ENCODE results near the gene FIGNL2. TPM values are rescaled to one million over a fixed set of nuclear protein-coding genes. Genes with fewer than 3 reads are reported as not detected.

The FIGNL2 gene
- total RNA-seq, 4 donors from 2014 or later, result 1.7 to 2.7 TPM; not detected in 2

DNA sequence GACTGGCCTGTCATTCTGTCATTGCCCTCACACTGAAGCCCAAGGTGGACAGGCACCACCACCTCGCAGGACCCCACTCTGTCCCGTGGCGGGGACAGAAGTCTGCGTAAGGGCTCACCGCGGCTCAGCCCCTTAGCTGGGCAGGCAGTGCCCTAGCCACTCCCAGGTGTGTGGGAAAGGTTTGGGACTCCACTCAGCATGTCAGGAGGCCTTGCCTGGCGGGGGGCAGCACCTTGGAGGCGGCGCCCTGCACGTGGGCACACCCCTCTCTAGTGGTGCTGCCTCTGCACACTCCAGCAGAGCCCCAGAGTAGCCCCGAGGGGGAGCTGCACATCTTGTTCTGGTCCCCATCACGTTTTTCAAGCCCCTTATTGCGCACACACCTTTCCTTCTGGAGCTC lies 35.6 kb downstream of the FIGNL2 start:
- H3K9me3 ChIP-seq, result no peaks in the 10 kb centered on the region
- H3K4me1 ChIP-seq, result no peaks in the 10 kb centered on the region
- H3K36me3 ChIP-seq, result no peaks in the 10 kb centered on the region
- H3K27me3 ChIP-seq, result no peaks in the 10 kb centered on the region
- no peak for TF ChIP-seq POLR2A (IDR thresholded peaks at IDR 0.05)
- no peak for TF ChIP-seq CTCF (IDR thresholded peaks at IDR 0.05)
- H3K4me3 ChIP-seq, result no peak overlapping the region
- DNase-seq, result no peak
- no peak overlapping the region for H3K27ac ChIP-seq
- intact Hi-C loops (cut with DNase I; ENCODE audit: low total_unique reads), result no loop called here

DNA sequence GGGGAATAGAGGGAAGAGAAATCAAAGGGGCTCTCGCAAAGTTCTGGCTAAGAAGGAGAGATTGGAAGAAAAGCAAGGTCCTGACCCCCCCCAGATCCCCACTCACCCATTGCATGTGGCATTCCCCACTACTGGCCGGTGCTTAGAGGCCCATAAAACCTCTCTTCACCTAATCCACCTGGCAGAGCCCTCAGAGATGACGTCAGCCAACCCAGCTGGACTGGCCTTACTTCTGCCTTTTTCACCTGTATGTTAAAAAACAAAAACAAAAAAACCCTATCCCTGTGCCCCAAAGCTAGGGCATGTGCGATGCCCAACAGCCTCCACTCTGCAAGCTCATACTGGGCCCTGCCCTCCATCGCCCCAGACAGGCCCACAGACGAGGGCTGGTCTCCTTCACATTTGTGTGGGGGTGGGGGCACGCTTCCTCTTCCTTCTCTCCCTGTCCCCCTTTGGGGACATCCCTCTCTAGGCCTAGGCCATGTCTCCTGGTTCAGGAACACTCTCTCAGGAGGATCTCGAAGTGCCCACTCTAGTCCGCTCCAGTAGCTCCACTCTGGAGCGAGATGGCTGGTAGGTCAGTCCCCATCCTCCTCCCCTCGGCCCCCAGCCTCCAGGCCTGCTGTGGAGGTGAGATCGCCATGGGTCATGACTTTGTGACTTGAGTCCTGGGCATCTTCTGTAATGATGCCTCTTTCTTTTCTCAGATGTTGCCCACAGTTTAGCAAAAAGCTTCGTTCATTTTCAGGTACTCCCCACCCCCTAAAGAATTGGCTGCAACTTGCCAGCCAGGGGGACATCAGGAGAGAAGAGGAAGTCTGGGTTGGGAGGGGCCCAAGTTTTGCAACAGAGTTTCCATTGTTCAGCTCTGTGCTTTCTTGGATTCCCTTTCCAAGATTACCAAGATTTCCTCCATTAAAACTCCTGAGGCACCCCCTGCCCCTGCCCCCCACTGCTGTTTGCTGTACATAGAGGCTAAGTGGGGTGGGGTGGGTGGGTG lies 37.0 kb downstream of the FIGNL2 start:
- Histone ChIP-seq H3K4me3 (no peak overlapping the region), H3K4me1 (no peaks in the 10 kb centered on the region), H3K27me3 (no peaks in the 10 kb centered on the region), H3K36me3 (no peaks in the 10 kb centered on the region), H3K9me3 (no peaks in the 10 kb centered on the region), H3K27ac (no peak overlapping the region)
- TF ChIP-seq CTCF (IDR thresholded peaks at IDR 0.05) (no peak), POLR2A (IDR thresholded peaks at IDR 0.05) (no peak)
- intact Hi-C loops (cut with DNase I; ENCODE audit: low total_unique reads), result no loop called here
- no peak for DNase-seq

DNA sequence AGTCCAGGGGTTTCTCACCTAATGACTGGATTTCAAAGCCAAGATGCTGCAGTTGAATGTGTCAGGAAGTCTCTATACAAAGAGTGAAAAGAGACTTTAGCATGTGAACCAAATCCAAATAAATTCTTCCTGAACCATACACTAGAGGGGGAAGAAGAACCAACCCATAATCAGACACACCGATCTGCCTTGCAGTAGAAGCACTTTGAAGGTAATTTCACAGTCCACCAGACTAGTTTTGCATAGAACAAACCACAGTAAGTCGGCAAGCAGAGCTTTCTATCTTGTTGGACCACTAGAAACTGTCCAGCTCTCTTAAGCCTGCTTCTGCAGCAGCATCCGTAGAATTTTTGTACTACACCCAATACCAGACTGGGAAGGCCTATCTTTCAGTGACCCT lies 39.3 kb downstream of the FIGNL2 start:
- H3K36me3 ChIP-seq, result no peaks in the 10 kb centered on the region
- no peaks in the 10 kb centered on the region for H3K27me3 ChIP-seq
- no peak overlapping the region for H3K4me3 ChIP-seq
- no peak for DNase-seq
- H3K27ac ChIP-seq, result no peak overlapping the region
- no peaks in the 10 kb centered on the region for H3K4me1 ChIP-seq
- H3K9me3 ChIP-seq, result no peaks in the 10 kb centered on the region
- intact Hi-C loops (cut with DNase I; ENCODE audit: low total_unique reads), result no loop called here
- no peak for TF ChIP-seq CTCF (IDR thresholded peaks at IDR 0.05)
- no peak for TF ChIP-seq POLR2A (IDR thresholded peaks at IDR 0.05)

DNA sequence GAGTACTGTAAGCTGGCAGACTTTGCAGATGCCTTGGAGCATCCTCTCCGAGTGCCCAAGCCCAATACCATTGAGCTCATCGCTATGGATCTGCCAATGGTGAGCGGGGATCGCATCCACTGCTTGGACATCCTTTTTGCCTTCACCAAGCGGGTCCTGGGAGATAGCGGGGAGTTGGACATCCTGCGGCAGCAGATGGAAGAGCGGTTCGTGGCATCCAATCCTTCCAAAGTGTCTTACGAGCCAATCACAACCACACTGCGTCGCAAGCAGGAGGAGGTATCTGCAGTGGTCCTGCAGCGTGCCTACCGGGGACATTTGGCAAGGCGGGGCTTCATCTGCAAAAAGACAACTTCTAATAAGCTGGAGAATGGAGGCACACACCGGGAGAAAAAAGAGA lies 41.6 kb downstream of the FIGNL2 start:
- TF ChIP-seq CTCF (IDR thresholded peaks at IDR 0.05) (no peak), POLR2A (IDR thresholded peaks at IDR 0.05) (no peak)
- H3K4me3 ChIP-seq, result no peak overlapping the region
- H3K9me3 ChIP-seq, result no peaks in the 10 kb centered on the region
- intact Hi-C loops (cut with DNase I; ENCODE audit: low total_unique reads), result no loop called here
- H3K36me3 ChIP-seq, result no peaks in the 10 kb centered on the region
- no peak overlapping the region for H3K27ac ChIP-seq
- DNase-seq, result no peak
- no peaks in the 10 kb centered on the region for H3K27me3 ChIP-seq
- no peaks in the 10 kb centered on the region for H3K4me1 ChIP-seq

GRCh38 chr12:51801027-51801426 lies 47.5 kb downstream of the FIGNL2 start:
- Histone ChIP-seq H3K36me3 (no peaks in the 10 kb centered on the region), H3K4me1 (no peaks in the 10 kb centered on the region), H3K27me3 (no peaks in the 10 kb centered on the region), H3K27ac (no peak overlapping the region), H3K4me3 (no peak overlapping the region), H3K9me3 (no peaks in the 10 kb centered on the region)
- TF ChIP-seq POLR2A (IDR thresholded peaks at IDR 0.05) (no peak), CTCF (IDR thresholded peaks at IDR 0.05) (no peak)
- intact Hi-C loops (cut with DNase I; ENCODE audit: low total_unique reads), result no loop called here
- no peak for DNase-seq

Measured in uterus (tissue), 4 donors.